HEK293 (cell line): ENCODE results near the gene SLC7A4.

Source experiments
- CTCF ChIA-PET: fragments of 350-600 bp; formaldehyde crosslinking; extraction: SDS; loops from one replicate; lab custom pipeline; 2021; ENCODE audit warnings: antibody characterized with exemption; lab: Yijun Ruan, JAX
- POLR2A ChIA-PET: fragments of 300-600 bp; formaldehyde crosslinking; extraction: SDS; loops from one replicate; lab custom pipeline; 2020; ENCODE audit warnings: antibody characterized with exemption, inconsistent platforms; lab: Yijun Ruan, JAX
- H3K27ac ChIP-seq: fragments of 200-500 bp; sonication (Bioruptor generic); 2 replicates; pipeline ENCODE4 v1.5.1; 2014; ENCODE audit warnings: low read depth, low read length, control low read depth, inconsistent platforms; ENCODE audit errors: extremely low read depth
- H3K36me3 ChIP-seq, 2 experiments: fragments of 200-500 bp in 1 of 2; sonication (Bioruptor generic) in 1 of 2; 1 replicate in 1 of 2; 2 replicates in 1 of 2; pipeline ENCODE4 v1.5.1; 2014 to 2017; ENCODE audit warnings: inconsistent platforms in 2 of 2, low read length in 2 of 2; ENCODE audit not compliant: control insufficient read depth in 2 of 2, insufficient read depth in 1 of 2
- H3K4me1 ChIP-seq: fragments of 200-500 bp; sonication (Bioruptor generic); 2 replicates; pipeline ENCODE4 v1.5.1; 2014; ENCODE audit warnings: mild to moderate bottlenecking, low read length, inconsistent platforms; ENCODE audit not compliant: control insufficient read depth, insufficient read depth
- H3K4me3 ChIP-seq: 2 replicates; pipeline ENCODE4 v1.5.1; 2011; ENCODE audit warnings: low read depth, mild to moderate bottlenecking, control low read depth, low read length, moderate library complexity
- H3K9me3 ChIP-seq: fragments of 200-500 bp; sonication (Bioruptor generic); 2 replicates; pipeline ENCODE4 v1.5.1; 2014; ENCODE audit warnings: low read depth, low read length, inconsistent platforms; ENCODE audit not compliant: control insufficient read depth, insufficient read depth
- BCL11B ChIP-seq: fragments of 450-650 bp; formaldehyde crosslinking; IDR thresholded peaks from 2 replicates; pipeline ENCODE4 v1.5.1; 2016; ENCODE audit warnings: low read depth, missing biosample characterization, missing genetic modification characterization
- SP3 ChIP-seq: fragments of 450-650 bp; formaldehyde crosslinking; IDR thresholded peaks from 2 replicates; pipeline ENCODE4 v1.5.1; 2016; ENCODE audit warnings: missing biosample characterization, missing genetic modification characterization
- ZBTB17 ChIP-seq: fragments of 450-650 bp; formaldehyde crosslinking; IDR thresholded peaks from 2 replicates; pipeline ENCODE4 v1.5.1; 2016; ENCODE audit warnings: missing biosample characterization, missing genetic modification characterization
- ZBTB8A ChIP-seq: fragments of 450-650 bp; formaldehyde crosslinking; IDR thresholded peaks from 2 replicates; pipeline ENCODE4 v1.5.1; 2016; ENCODE audit warnings: missing biosample characterization, missing genetic modification characterization
- ZFHX2 ChIP-seq: fragments of 450-650 bp; formaldehyde crosslinking; conservative IDR thresholded peaks from 2 replicates; pipeline ENCODE4 v1.5.1; 2016; ENCODE audit warnings: missing biosample characterization, missing genetic modification characterization
- ZFP37 ChIP-seq: fragments of 450-650 bp; formaldehyde crosslinking; IDR thresholded peaks from 2 replicates; pipeline ENCODE4 v1.5.1; 2016; ENCODE audit warnings: missing biosample characterization, missing genetic modification characterization
- ZNF121 ChIP-seq: fragments of 450-650 bp; formaldehyde crosslinking; IDR thresholded peaks from 2 replicates; pipeline ENCODE4 v1.5.1; 2016; ENCODE audit warnings: missing biosample characterization, missing genetic modification characterization
- ZNF146 ChIP-seq: fragments of 450-650 bp; formaldehyde crosslinking; IDR thresholded peaks from 2 replicates; pipeline ENCODE4 v1.5.1; 2016; ENCODE audit warnings: missing biosample characterization, missing genetic modification characterization
- ZNF19 ChIP-seq: fragments of 450-650 bp; formaldehyde crosslinking; IDR thresholded peaks from 2 replicates; pipeline ENCODE4; 2016; ENCODE audit warnings: missing biosample characterization, missing genetic modification characterization, low read depth
- ZNF202 ChIP-seq: fragments of 450-650 bp; formaldehyde crosslinking; IDR thresholded peaks from 2 replicates; pipeline ENCODE4 v1.5.1; 2016; ENCODE audit warnings: missing biosample characterization, missing genetic modification characterization, borderline replicate concordance
- ZNF366 ChIP-seq: fragments of 450-650 bp; formaldehyde crosslinking; conservative IDR thresholded peaks from 2 replicates; pipeline ENCODE4 v1.5.1; 2016; ENCODE audit warnings: missing biosample characterization, missing genetic modification characterization
- ZNF391 ChIP-seq: fragments of 450-650 bp; formaldehyde crosslinking; IDR thresholded peaks from 2 replicates; pipeline ENCODE4 v1.5.1; 2016; ENCODE audit warnings: low read depth, missing biosample characterization, missing genetic modification characterization, borderline replicate concordance
- ZNF48 ChIP-seq: fragments of 450-650 bp; formaldehyde crosslinking; IDR thresholded peaks from 2 replicates; pipeline ENCODE4 v1.5.1; 2016; ENCODE audit warnings: missing biosample characterization, missing genetic modification characterization
- ZNF571 ChIP-seq: fragments of 450-650 bp; formaldehyde crosslinking; IDR thresholded peaks from 2 replicates; pipeline ENCODE4 v1.5.0; 2017; ENCODE audit warnings: missing biosample characterization, missing genetic modification characterization
- ZNF600 ChIP-seq: fragments of 450-650 bp; formaldehyde crosslinking; IDR thresholded peaks from 2 replicates; pipeline ENCODE4 v1.5.1; 2016; ENCODE audit warnings: missing biosample characterization, missing genetic modification characterization
- TF ChIP-seq, protein P1 (sequence below): IDR thresholded peaks from 2 replicates; pipeline ENCODE4 v1.6.1; 2011; ENCODE audit warnings: mild to moderate bottlenecking, low read depth, low read length, borderline replicate concordance
- TF ChIP-seq, protein P2 (sequence below): fragments of 450-650 bp; formaldehyde crosslinking; IDR thresholded peaks from 2 replicates; pipeline ENCODE4 v1.5.1; 2016; ENCODE audit warnings: missing biosample characterization, missing genetic modification characterization
- TF ChIP-seq, protein P3 (sequence below): fragments of 450-650 bp; formaldehyde crosslinking; IDR thresholded peaks from 2 replicates; pipeline ENCODE4 v1.5.1; 2016; ENCODE audit warnings: missing biosample characterization, missing genetic modification characterization

The SLC7A4 gene

DNA sequence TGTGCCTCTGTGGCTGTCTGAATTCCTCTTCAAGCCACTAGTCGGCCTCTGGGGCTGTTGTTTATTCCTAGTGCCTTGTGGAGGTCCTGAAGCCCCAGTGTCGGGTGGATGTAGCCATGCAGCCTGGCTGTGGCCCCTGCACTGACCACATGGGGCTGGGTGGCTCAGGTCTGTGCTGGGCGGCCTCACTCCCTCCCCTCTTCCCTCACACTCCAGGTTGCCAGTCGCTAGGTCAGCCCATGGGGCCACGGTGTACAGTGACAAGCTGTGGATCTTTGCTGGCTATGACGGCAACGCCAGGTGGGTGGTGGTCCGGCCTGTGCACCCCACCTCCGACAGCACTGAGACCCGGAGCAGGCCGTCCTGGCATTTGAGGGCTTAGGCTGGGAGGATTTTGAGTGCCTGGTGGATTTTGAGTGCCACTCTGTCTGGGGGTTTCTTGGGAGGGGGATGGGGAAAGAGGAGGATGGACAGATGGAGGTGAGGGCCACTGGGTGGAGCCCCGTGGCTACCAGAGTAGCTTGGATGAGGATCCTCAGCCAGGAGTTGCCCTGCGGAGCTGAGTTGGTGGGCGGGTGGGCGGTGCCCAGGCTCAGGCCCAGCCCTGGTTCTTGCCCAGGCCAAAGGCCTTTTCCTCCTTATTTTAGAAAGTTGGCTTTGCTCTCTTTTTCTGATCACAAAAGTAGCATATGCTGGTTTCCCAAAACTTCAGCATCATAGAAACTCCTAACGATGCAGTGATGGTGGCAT, 43.6 kb downstream of the SLC7A4 start:
- POLR2A ChIA-PET, result interaction anchor here (1.5 to 2.1 kb wide), 2 partner anchors 11 to 14 kb away, joined by 4 to 20 read pairs; partner anchors contain the start of gene THAP7
- peaks cover 4 to 92% of the 10 kb centered on the region in 2 experiments; a peak in 2 of 3 replicates for H3K36me3 ChIP-seq
- H3K4me3 ChIP-seq, result no peak overlapping the region
- TF ChIP-seq, protein P1, sequence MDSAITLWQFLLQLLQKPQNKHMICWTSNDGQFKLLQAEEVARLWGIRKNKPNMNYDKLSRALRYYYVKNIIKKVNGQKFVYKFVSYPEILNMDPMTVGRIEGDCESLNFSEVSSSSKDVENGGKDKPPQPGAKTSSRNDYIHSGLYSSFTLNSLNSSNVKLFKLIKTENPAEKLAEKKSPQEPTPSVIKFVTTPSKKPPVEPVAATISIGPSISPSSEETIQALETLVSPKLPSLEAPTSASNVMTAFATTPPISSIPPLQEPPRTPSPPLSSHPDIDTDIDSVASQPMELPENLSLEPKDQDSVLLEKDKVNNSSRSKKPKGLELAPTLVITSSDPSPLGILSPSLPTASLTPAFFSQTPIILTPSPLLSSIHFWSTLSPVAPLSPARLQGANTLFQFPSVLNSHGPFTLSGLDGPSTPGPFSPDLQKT, result no peak
- TF ChIP-seq ZFHX2 (tag by site-specific recombination), result 0 out of 2 replicates have a peak, but pooled peaks have one; percentile 32
- TF ChIP-seq, all 188 proteins: peak for 1
- H3K27ac ChIP-seq, result no peak overlapping the region
- CTCF ChIA-PET, result no interaction called here
- no peaks in the 10 kb centered on the region for H3K4me1 ChIP-seq
- no peaks in the 10 kb centered on the region for H3K9me3 ChIP-seq

DNA sequence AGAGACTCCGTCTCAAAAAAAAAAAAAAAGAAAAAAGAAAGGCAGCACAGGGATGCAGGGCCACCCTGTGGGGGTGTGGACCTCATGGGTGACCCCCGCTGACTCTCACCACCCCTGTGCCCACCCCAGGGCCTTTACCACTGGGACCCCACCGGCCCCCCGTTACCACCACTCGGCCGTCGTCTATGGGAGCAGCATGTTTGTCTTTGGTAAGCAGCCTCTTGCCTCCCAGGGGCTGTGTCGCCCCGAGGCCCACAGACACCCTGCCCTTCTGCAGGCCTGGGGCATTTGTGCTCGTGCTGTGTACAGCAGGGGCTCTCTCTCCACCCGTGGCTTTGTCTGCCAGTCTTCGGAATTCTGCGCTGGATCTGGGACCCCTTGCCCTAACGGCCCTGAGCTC, 45.0 kb downstream of the SLC7A4 start:
- H3K36me3 ChIP-seq, result peaks cover 4 to 84% of the 10 kb centered on the region in 2 experiments; a peak in 2 of 3 replicates
- POLR2A ChIA-PET, result interaction anchor here (0.5 to 1.5 kb wide), 7 partner anchors 8 to 64 kb away, joined by 3 to 7 read pairs (median 4); partner anchors contain the start of gene THAP7

DNA sequence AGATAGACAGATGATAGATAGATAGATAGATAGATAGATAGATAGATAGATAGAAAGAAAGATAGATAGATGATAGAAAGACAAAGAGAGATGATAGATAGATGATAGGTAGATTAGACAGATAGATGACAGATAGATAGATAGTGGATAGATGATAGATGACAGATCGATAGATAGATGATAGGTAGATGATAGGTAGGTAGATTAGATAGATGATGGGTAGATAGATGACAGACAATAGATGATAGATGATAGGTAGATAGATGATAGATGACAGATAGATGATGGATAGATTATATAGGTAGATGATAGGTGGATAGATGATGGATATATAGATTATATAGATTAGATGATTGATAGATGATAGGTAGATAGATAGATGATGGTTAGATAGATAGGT, 46.0 kb downstream of the SLC7A4 start:
- Histone ChIP-seq H3K4me1 (no peaks in the 10 kb centered on the region), H3K27ac (no peak overlapping the region), H3K36me3 (peaks cover 4 to 74% of the 10 kb centered on the region in 2 experiments; a peak in 2 of 3 replicates), H3K4me3 (no peak overlapping the region), H3K9me3 (no peaks in the 10 kb centered on the region)
- CTCF ChIA-PET, result interaction anchor here (0.8 to 1.0 kb wide), 2 partner anchors 35 to 208 kb away, joined by 3 to 4 read pairs; no protein-coding TSS in a partner anchor
- POLR2A ChIA-PET, result no interaction called here
- TF ChIP-seq ZBTB17 (tag by site-specific recombination), result peak; percentile 95
- peak; percentile 91 for TF ChIP-seq ZNF366 (tag by site-specific recombination)
- no peak for TF ChIP-seq ZNF19 (tag by site-specific recombination)

More for the DNA sequence above, 45.0 kb downstream of the SLC7A4 start:
- TF ChIP-seq ZBTB17 (tag by site-specific recombination) (no peak), ZNF391 (tag by site-specific recombination) (no peak), ZNF600 (tag by site-specific recombination) (no peak), ZFP37 (tag by site-specific recombination) (no peak), BCL11B (tag by site-specific recombination) (no peak), ZNF202 (no peak), ZBTB8A (tag by site-specific recombination) (no peak), ZNF571 (tag by site-specific recombination) (no peak), ZNF146 (tag by site-specific recombination) (no peak), ZNF121 (tag by site-specific recombination) (no peak), SP3 (tag by site-specific recombination) (no peak), ZNF48 (tag by site-specific recombination) (no peak)
- TF ChIP-seq, protein P2, sequence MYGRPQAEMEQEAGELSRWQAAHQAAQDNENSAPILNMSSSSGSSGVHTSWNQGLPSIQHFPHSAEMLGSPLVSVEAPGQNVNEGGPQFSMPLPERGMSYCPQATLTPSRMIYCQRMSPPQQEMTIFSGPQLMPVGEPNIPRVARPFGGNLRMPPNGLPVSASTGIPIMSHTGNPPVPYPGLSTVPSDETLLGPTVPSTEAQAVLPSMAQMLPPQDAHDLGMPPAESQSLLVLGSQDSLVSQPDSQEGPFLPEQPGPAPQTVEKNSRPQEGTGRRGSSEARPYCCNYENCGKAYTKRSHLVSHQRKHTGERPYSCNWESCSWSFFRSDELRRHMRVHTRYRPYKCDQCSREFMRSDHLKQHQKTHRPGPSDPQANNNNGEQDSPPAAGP, result no peak
- TF ChIP-seq, protein P3, sequence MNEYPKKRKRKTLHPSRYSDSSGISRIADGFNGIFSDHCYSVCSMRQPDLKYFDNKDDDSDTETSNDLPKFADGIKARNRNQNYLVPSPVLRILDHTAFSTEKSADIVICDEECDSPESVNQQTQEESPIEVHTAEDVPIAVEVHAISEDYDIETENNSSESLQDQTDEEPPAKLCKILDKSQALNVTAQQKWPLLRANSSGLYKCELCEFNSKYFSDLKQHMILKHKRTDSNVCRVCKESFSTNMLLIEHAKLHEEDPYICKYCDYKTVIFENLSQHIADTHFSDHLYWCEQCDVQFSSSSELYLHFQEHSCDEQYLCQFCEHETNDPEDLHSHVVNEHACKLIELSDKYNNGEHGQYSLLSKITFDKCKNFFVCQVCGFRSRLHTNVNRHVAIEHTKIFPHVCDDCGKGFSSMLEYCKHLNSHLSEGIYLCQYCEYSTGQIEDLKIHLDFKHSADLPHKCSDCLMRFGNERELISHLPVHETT, result no peak
- TF ChIP-seq, all 188 proteins: peak for 0
- Histone ChIP-seq H3K27ac (no peak overlapping the region), H3K4me3 (no peak overlapping the region), H3K9me3 (no peaks in the 10 kb centered on the region), H3K4me1 (no peaks in the 10 kb centered on the region)
- CTCF ChIA-PET, result no interaction called here
